ENCODE measurements around the gene JOSD1. TPM values are rescaled to one million over a fixed set of nuclear protein-coding genes. Genes with fewer than 3 reads are reported as not detected.

The JOSD1 gene
- total and polyA plus RNA-seq, 2 experiments from 2014 or later = 6.6 to 51.2 TPM

GRCh38 chr22:38744981-38745380 lies 44.2 kb upstream of the JOSD1 start:
- Histone ChIP-seq H3K27me3 (replicated peaks; ENCODE audit: insufficient read depth) (no peaks in the 10 kb centered on the region), H3K4me2 (ENCODE audit: unreplicated experiment) (no peak overlapping the region), H3K9me2 (ENCODE audit: insufficient read depth) (no peaks in the 10 kb centered on the region), H3K9ac (no peak overlapping the region), H3K4me1 (ENCODE audit: insufficient read depth) (no peaks in the 10 kb centered on the region), H3K27ac (no peak overlapping the region), H3K9me3 (ENCODE audit: low read depth) (no peaks in the 10 kb centered on the region), H3F3A (ENCODE audit: insufficient read depth) (peaks cover 3% of the 10 kb centered on the region; the same call in 1 of the 2 replicates), H4K20me1 (ENCODE audit: insufficient read depth) (no peaks in the 10 kb centered on the region), H3K79me2 (ENCODE audit: insufficient read depth) (no peaks in the 10 kb centered on the region), H3K36me3 (ENCODE audit: low read depth) (peaks cover 15% of the 10 kb centered on the region; the same call in 1 of the 2 replicates), H2AFZ (no peak overlapping the region), H3K4me3 (no peak overlapping the region)
- in situ Hi-C loops (cut with MboI) = no loop called here
- DNase-seq = no peak
- TF ChIP-seq EZH2phosphoT487 (IDR thresholded peaks at IDR 0.05; ENCODE audit: insufficient read depth, low read depth) (no peak), EZH2 (IDR thresholded peaks at IDR 0.05; ENCODE audit: insufficient read depth, poor library complexity, severe bottlenecking) (no peak)
- 79 to 81% methylated on average over 6 of the region's 6 CpGs for WGBS, 2 experiments (ENCODE audit: low coverage in 1 of 2, low lambda C conversion rate in 2 of 2, missing lambda C conversion rate in 2 of 2)

- in situ Hi-C loops (cut with MboI) = no loop called here
These were observed 41.6 kb upstream of the JOSD1 start for GRCh38 chr22:38742176-38742942.

GRCh38 chr22:38741576-38741975 lies 40.8 kb upstream of the JOSD1 start:
- H3K27me3 ChIP-seq (replicated peaks; ENCODE audit: insufficient read depth) = no peaks in the 10 kb centered on the region
- in situ Hi-C loops (cut with MboI) = no loop called here
- 95 to 97% methylated on average over 10 of the region's 10 CpGs for WGBS, 2 experiments (ENCODE audit: low coverage in 1 of 2, low lambda C conversion rate in 2 of 2, missing lambda C conversion rate in 2 of 2)

More at GRCh38 chr22:38742176-38742942, 41.6 kb upstream of the JOSD1 start:
- Histone ChIP-seq H3K4me3 (no peak overlapping the region), H3K79me2 (ENCODE audit: insufficient read depth) (no peaks in the 10 kb centered on the region), H3K4me1 (ENCODE audit: insufficient read depth) (peaks cover 3% of the 10 kb centered on the region), H4K20me1 (ENCODE audit: insufficient read depth) (no peaks in the 10 kb centered on the region), H3K9me2 (ENCODE audit: insufficient read depth) (no peaks in the 10 kb centered on the region), H3K9me3 (ENCODE audit: low read depth) (no peaks in the 10 kb centered on the region), H3F3A (ENCODE audit: insufficient read depth) (peaks cover 3% of the 10 kb centered on the region), H3K27me3 (replicated peaks; ENCODE audit: insufficient read depth) (no peaks in the 10 kb centered on the region), H2AFZ (no peak overlapping the region), H3K9ac (no peak overlapping the region), H3K27ac (no peak overlapping the region), H3K4me2 (ENCODE audit: unreplicated experiment) (no peak overlapping the region), H3K36me3 (ENCODE audit: low read depth) (peaks cover 20% of the 10 kb centered on the region; the same call in 1 of the 2 replicates)
- 93 to 95% methylated on average over 25 of the region's 25 CpGs for WGBS, 2 experiments (ENCODE audit: low coverage in 1 of 2, low lambda C conversion rate in 2 of 2, missing lambda C conversion rate in 2 of 2)
- DNase-seq = no peak
- TF ChIP-seq EZH2 (IDR thresholded peaks at IDR 0.05; ENCODE audit: insufficient read depth, poor library complexity, severe bottlenecking) = no peak
- no peak for TF ChIP-seq EZH2phosphoT487 (IDR thresholded peaks at IDR 0.05; ENCODE audit: insufficient read depth, low read depth)

GRCh38 chr22:38741166-38741565 lies 40.4 kb upstream of the JOSD1 start:
- in situ Hi-C loops (cut with MboI) = no loop called here
- no peaks in the 10 kb centered on the region for H3K79me2 ChIP-seq (ENCODE audit: insufficient read depth)
- H3K4me1 ChIP-seq (ENCODE audit: insufficient read depth) = peaks cover 4% of the 10 kb centered on the region
- peaks cover 20% of the 10 kb centered on the region; the same call in 1 of the 2 replicates for H3K36me3 ChIP-seq (ENCODE audit: low read depth)
- H3K4me3 ChIP-seq = no peak overlapping the region
- no peak for DNase-seq
- no peaks in the 10 kb centered on the region for H3K9me3 ChIP-seq (ENCODE audit: low read depth)
- TF ChIP-seq EZH2 (IDR thresholded peaks at IDR 0.05; ENCODE audit: insufficient read depth, poor library complexity, severe bottlenecking) (no peak), EZH2phosphoT487 (IDR thresholded peaks at IDR 0.05; ENCODE audit: insufficient read depth, low read depth) (no peak)
- H3K9me2 ChIP-seq (ENCODE audit: insufficient read depth) = no peaks in the 10 kb centered on the region
- no peak overlapping the region for H3K9ac ChIP-seq
- H4K20me1 ChIP-seq (ENCODE audit: insufficient read depth) = no peaks in the 10 kb centered on the region
- H3K27ac ChIP-seq = no peak overlapping the region
- H3F3A ChIP-seq (ENCODE audit: insufficient read depth) = peaks cover 3% of the 10 kb centered on the region
- H3K4me2 ChIP-seq (ENCODE audit: unreplicated experiment) = no peak overlapping the region
- H3K27me3 ChIP-seq (replicated peaks; ENCODE audit: insufficient read depth) = no peaks in the 10 kb centered on the region
- no peak overlapping the region for H2AFZ ChIP-seq
- 91% methylated on average over 9 of the region's 9 CpGs for WGBS, 2 experiments (ENCODE audit: low coverage in 1 of 2, low lambda C conversion rate in 2 of 2, missing lambda C conversion rate in 2 of 2)

More at GRCh38 chr22:38741576-38741975, 40.8 kb upstream of the JOSD1 start:
- DNase-seq = no peak
- Histone ChIP-seq H3K9ac (no peak overlapping the region), H2AFZ (no peak overlapping the region), H3K4me1 (ENCODE audit: insufficient read depth) (peaks cover 4% of the 10 kb centered on the region), H3K36me3 (ENCODE audit: low read depth) (peaks cover 20% of the 10 kb centered on the region; the same call in 1 of the 2 replicates), H4K20me1 (ENCODE audit: insufficient read depth) (no peaks in the 10 kb centered on the region), H3K4me2 (ENCODE audit: unreplicated experiment) (no peak overlapping the region), H3K9me2 (ENCODE audit: insufficient read depth) (no peaks in the 10 kb centered on the region), H3K4me3 (no peak overlapping the region), H3K79me2 (ENCODE audit: insufficient read depth) (no peaks in the 10 kb centered on the region), H3F3A (ENCODE audit: insufficient read depth) (peaks cover 3% of the 10 kb centered on the region), H3K27ac (no peak overlapping the region), H3K9me3 (ENCODE audit: low read depth) (no peaks in the 10 kb centered on the region)
- TF ChIP-seq EZH2 (IDR thresholded peaks at IDR 0.05; ENCODE audit: insufficient read depth, poor library complexity, severe bottlenecking) (no peak), EZH2phosphoT487 (IDR thresholded peaks at IDR 0.05; ENCODE audit: insufficient read depth, low read depth) (no peak)
